HG03064 (cell line): ENCODE measurements around the gene ZNF747.
"Not testable (repeated sequence)": the region's sequence is repeated elsewhere in the genome, so short reads cannot be mapped to it uniquely, and the experiment has no call there.

Experiments
- ATAC-seq: cut with Tn5 transposase; IDR thresholded peaks from one replicate; pipeline ENCODE4 v1.9.1; 2021; ENCODE audit warnings: low read depth; ENCODE audit not compliant: unreplicated experiment

The ZNF747 gene

GRCh38 chr16:30535106-30535776 lies 583 bp upstream of the ZNF747 start:
- ATAC-seq, result no peak

DNA sequence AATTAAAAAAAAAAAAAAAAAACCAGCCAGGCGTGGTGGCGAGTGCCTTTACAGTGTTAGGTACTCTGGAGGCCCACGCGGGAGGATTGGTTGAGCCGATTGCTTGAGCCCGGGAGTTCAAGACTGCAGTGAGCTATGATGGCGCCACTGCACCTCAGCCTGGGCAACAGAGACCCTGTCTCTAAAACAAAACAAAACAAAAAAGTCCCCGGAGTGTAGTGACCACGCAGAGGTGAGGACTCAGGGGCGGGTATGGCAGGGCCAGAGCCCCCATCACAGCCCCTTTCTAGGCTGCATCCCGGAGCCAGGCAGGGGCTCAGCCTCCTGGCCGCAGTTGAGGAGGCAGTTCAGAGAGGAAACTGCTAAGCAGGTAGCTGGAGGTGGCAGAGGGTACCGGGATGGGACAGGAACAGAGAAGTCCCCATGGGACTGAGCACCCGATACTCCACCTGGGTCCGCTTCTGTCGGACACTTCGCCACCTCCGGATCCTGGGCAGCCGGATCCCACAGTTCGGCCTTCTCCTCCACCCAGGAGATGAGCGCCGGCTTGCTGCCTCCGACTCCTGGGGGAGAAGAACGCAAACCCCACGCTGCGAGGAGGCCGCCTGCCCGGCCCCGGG lies 800 bp downstream of the ZNF747 start:
- ATAC-seq, result no peak

DNA sequence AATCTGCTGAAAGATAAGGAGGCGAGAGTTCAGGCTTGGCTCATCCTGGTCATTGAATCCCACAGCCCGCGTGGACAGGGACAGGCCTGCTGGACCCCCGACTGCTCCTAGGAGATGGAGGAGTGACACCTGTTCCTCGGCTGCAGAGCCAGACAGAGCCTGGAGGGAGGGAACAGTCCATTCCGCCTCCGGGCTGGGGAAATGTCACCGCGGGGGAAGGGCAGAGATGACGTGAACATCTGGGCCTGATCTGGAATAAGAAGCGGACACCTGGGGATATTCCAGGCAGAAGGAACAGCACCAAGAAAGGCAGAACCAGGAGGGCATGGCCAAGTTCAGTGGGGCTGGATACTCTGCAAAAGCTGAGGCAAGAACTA lies 1.5 kb downstream of the ZNF747 start:
- no peak for ATAC-seq

DNA sequence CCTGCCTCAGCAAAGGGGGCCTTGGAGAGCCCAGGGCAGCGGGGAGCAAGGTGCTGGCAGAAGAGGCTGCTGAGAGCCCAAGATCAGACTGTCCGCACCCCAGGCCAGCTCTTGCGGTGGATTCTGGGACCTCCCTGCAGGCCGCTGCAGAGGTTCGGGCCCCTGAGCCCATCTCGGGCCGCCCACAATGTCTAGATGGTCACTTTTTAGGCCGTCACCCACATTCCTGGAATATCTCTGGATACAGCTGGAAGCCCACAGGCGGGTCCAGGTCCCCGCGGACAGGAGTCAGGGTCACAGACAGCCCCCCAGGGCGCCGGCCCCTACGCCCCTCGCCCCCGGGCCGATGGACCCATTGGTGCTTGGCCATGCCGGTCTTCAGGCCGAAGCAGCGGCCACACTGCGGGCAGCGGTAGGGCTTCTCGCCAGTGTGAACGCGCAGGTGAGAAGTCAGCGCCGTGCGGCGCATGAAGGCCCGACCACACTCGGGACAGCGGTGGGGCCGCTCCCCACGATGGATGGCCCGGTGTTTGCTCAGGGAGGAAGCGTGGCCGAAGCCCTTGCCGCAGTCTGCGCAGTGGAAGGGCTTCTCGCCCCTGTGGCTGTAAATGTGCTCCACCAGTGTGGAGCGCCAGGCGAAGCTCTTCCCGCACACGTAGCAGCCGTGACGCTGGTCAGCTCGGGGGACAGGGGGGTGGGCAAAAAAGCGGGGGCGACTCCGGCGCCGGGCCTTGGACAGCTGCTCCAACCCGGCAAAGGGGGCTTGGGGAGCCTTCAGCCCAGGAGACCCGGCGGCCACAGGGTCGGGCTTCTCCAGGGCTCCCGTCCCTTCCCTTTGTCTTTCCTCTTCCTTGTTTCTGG lies 2.1 kb downstream of the ZNF747 start:
- no peak for ATAC-seq

DNA sequence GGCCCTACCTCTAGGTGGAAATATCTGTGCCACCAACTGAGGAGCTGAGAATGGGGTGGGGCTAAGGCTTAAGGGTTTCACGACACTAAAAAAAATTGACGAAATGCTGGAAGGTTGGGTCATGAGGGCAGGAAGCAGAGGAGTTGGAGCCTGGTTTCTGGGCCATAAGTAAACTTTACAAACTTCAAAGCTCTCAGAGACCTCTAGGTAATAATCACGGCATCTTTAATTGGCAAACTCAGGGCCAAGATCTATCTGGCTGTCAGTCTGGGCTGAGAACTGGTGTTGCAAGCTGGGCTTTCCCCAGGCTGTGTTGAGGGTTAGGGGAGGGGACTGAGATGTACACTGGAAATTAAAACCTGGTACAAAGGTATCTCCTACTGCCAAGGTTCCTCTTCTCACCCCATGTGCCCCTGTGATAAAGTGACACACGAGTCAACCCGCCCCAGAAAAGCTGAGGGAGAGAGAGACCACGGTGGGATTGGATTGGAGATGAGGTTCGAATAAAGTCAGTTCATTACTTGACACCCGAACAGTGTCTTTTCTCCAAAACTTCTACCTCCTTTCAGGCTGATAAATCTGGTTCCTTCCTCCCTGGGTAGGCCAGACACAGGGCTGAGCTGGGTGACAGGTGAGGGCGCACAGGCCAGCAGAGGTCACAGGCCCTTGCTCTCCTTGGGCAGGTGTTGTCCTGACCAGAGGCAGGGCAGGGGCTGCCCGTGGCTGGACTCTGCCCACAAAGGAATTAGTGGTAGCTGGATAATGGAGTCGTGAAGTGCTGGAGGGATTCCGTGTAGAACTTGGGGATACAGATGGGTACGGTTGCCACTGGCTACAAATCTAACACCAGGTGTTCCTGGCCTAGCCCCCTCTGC lies 4.3 kb downstream of the ZNF747 start:
- no peak for ATAC-seq

DNA sequence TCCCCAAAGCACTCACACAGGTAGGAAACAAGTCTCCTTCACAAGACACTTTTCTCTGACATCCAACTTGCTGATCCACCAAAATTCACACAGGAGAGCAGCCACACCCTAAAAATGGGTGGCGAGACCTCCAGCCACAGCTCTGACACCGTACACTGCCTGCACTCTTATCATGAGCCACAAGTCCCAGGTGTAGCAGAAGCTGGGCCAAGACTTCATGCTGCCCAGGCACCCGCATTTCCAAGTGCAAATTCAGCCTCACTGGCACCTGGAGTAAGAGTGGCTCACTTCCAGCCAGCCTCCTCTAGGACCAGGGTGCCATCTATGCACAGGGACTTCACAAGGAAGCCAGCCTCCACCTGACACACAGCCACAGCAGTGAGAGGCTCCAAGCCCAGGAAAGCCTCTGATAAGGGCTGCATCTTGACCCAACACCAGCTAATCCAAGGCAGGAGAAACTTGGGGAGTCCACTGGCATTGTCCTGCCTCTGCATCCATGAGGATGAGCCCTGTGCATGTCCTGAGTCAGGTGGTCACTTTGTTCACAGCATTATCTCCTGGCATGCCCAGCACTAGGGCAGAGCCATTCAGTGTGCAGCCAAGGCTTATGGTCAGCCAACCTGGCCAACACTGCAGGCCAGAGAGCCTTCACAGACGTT lies 5.7 kb downstream of the ZNF747 start:
- no peak for ATAC-seq

GRCh38 chr16:30527635-30528178 lies 7.0 kb downstream of the ZNF747 start:
- ATAC-seq, result no peak

- peak; percentile 60 for ATAC-seq
These were observed 7.6 kb downstream of the ZNF747 start for GRCh38 chr16:30526823-30527634.

DNA sequence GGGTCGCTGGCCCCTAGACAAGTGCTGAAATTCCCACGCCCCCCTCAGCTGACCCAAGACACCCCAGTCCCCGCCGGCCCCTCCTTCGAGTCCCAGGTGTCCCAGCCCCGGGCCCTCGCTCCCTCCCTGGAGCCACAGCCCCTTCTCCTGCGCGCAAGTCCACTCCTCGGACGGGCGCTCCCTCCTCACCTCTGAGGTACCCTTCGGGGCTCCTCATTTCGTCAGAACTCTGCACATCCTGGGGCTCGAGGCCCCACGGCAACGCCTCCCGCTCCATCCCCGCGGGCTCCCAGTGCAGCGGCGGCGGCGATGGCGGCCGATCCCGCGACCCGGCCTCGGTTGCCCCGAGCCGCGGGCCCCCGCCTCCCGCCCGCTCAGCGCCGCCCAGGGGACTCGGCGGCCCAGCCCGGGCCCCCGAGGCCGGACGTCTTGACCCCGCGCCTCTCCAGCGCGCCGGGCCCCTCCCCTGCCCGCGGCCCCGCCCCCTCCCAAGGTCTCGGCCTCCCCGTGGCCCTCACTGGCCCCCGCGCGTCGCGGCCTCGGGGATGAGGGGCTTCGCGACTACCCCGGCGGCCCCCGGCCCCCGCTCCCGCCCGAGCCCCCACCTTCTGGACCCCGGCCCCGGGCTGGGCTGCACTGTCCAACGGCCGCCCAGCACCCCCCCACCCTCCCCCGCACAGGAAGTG lies 8.4 kb downstream of the ZNF747 start, which contains the start of gene ZNF768:
ZNF768 (minus strand) TSS at position 430 of the 686 bp plus-strand sequence; CDS start at position 277, 153 bp downstream.
- ATAC-seq, result peak; percentile 26

- ATAC-seq, result no peak
These were observed 8.9 kb downstream of the ZNF747 start for GRCh38 chr16:30525844-30526136.

DNA sequence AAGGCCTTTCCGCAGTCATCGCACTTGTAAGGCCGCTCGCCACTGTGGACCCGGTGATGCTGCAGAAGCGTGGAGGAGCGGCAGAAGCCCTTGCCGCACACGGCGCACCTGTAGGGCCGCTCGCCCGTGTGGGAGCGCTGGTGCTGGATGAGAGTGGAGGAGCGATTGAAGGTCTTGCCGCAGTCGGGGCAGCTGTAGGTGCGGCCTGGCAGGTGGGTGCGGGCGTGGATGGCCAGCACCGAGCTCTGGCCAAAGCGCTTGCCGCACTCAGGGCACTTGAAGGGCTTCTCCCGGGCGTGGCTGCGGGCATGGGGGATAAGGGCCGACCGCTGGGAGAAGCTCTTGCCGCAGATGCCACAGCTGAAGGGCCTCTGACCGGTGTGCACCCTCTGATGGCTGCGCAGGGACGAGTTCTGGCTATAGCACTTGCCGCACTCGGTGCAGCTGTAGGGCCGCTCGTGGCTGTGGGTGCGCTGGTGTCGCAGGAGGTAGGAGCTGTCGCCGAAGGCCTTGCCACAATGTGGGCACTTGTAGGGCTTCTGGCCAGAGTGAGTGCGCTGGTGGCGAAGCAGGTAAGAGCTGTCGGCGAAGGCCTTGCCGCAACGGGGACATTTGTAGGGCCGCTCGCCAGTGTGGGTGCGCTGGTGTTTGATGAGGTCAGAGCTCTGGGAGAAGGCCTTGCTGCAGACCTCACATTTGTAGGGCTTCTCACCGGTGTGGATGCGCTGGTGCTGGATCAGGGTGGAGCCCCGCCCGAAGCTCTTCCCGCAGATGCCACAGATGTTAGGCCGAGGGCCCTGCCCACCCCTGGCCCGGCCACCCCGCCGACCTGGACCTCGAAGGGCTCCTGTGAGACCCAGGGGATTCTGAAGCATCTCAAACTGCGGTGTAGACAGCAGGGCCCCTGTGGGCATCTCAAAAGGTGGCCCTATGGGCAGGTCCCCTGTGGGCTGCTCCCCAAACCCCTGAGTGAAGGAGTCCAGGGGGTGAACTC lies 9.8 kb downstream of the ZNF747 start:
- ATAC-seq, result no peak

DNA sequence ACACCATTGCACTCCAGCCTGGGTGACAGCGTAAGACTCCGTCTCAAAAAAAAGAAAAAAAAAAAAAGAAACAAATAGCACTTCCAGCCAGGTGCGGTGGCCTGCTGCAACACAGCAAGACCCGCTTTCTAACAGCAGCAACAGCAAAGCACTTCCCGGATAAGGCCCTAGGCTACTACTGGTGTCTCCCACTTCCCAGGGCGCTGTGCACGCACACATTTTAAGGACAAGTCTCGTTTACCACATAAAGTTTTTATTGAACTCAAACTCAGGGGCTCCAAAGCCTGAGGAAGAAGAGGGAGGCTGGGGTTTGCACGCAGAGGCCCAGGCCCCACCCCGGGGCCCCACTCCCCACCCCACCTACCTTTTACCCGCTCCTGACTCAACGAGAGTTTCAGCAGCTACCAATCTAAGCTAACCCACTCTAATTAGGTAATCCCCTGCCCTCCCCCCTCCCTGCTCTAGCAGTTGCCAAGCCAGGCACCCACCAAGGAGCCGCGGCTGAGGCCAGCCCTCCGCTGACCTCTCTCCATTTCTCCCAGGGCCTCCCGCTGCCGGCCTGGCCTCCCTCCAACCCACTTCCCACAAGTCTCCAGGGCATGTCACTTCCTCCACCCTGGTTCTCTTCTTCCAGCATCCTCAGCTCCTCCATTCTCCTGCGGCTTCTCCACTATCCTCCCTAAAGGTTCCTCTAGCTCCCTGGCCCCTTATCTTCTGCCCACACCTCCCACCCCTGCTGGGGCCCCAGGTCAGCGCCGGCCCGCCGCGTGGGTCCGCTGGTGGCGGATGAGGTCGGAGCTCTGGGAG lies 10.7 kb downstream of the ZNF747 start:
- no peak for ATAC-seq

GRCh38 chr16:30522702-30523463 lies 11.8 kb downstream of the ZNF747 start:
- ATAC-seq, result not testable (repeated sequence)

DNA sequence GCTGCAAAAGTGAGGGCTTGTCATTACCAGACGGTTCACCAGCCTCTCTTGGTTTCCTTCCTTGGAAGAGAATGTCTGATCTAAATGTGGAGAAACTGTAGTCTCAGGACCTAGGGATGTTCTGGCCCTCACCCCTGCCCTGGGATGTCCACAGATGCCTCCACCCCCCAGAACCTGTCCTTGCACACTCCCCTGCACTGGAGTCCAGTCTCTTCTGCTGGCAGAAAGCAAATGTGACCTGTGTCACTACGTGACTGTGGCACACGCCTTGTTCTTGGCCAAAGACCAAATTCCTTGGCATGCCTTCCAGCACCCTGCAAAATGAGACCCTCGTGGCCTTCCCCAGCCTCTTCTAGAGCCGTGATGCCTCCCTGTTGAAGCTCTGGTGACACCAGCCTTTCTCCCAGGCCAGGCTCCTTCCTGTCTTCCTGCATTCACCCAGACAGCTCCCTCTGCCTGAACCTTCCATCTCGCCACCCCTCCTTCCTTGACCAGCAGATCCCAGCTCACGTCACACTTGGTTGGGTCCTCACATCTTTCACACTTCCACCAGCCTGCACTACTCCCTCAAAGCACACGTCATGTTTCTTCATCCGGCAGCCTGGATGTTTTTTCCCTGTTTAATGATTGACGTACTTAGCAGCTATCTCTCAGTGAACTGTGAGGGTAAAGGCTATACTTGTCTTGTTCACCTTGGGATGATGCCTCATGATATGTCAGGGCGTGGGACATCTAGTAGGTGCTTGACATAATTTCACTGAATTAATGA lies 12.6 kb downstream of the ZNF747 start:
- ATAC-seq, result no peak

- no peak for ATAC-seq
These were observed 13.2 kb downstream of the ZNF747 start for GRCh38 chr16:30521476-30521872.
